Prostate gland (tissue), 2 donors: ENCODE measurements around the gene PPFIBP2.

Source experiments
- CTCF ChIP-seq, 4 experiments: fragments of 200-600 bp in 2 of 4; fragments of 450-650 bp in 2 of 4; sonication (generic) in 2 of 4; IDR thresholded peaks; 1 replicate in 3 of 4; 2 replicates in 1 of 4; pipeline ENCODE4 v1.5.1; 2016 to 2019; ENCODE audit warnings: antibody characterized with exemption in 4 of 4, mild to moderate bottlenecking in 2 of 4, moderate library complexity in 2 of 4
- POLR2A ChIP-seq: fragments of 450-650 bp; IDR thresholded peaks from one replicate; pipeline ENCODE4 v1.6.1; 2016; ENCODE audit warnings: antibody characterized with exemption, mild to moderate bottlenecking
- POLR2AphosphoS5 ChIP-seq: sonication (generic); formaldehyde crosslinking; IDR thresholded peaks from one replicate; pipeline ENCODE4 v1.6.1; 2017; ENCODE audit warnings: antibody characterized with exemption

DNA sequence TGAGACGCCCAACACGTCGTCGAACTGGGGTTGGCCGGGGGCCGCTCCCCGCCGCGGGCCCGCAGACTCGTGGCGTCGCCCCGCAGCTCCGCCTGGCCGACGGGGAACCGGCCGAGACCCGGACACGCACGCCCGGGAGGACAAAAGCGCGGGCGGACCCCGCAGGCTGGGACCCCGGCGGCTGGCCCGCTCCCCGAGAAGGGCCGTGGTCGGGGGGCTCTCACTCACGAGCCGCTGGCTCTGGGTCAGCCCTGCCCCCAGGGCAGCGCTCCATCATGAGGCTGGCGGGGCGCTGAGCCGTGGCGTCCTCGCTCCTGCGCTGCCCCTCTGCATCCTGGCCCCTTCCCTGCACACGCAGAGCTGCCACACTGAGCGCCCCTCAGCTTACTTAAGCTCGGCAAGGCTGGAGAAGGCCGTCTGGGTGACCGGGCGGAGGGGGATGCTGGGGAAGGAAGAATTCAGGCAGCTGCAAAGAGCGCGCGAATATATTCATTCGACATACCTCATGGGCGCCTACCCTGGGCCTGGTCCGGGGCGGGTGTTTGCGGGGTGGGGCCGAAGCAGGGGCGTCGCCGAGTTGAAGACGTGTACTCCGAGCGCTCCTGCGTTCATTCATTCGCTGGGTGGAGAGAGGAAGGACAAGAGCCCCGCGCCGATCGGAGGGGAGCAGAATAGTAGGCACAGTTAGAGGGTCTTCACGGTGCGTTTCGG is 160.1 kb downstream of the PPFIBP2 start:
- TF ChIP-seq CTCF (IDR thresholded peaks at IDR 0.05) (no peak), POLR2AphosphoS5 (no peak), POLR2A (no peak)
